Measurements from ENCODE around the gene BAG5.

- TF ChIP-seq CTCF (IDR thresholded peaks at IDR 0.05) (no peak), POLR2A (IDR thresholded peaks at IDR 0.05) (no peak)
Measured at GRCh38 chr14:103520269-103520656, 42.2 kb downstream of the BAG5 start.

Data from heart left ventricle (tissue), 13 donors.